NB4 (cell line): Measurements from ENCODE around the gene ANO10.
"Not testable (repeated sequence)": the region's sequence is repeated elsewhere in the genome, so short reads cannot be mapped to it uniquely, and the experiment has no call there.

Experiments
- DNase-seq: peaks from one replicate; pipeline ENCODE4 v3.0.0; 2010; ENCODE audit warnings: low read depth
- H3K4me3 ChIP-seq: one replicate; pipeline ENCODE4 v1.5.1; 2011; ENCODE audit warnings: mild to moderate bottlenecking, low read depth, low read length, moderate library complexity
- MYC ChIP-seq: IDR thresholded peaks from 2 replicates; pipeline ENCODE4 v1.6.1; 2011; ENCODE audit warnings: low read depth, low read length
- POLR2A ChIP-seq: IDR thresholded peaks from 2 replicates; pipeline ENCODE4 v1.6.1; 2011; ENCODE audit warnings: mild to moderate bottlenecking; ENCODE audit not compliant: insufficient read length; ENCODE audit errors: extremely low read depth
- TF ChIP-seq, protein P1 (sequence below): IDR thresholded peaks from one replicate; pipeline ENCODE4 v1.5.1; 2012; ENCODE audit warnings: low read depth, low read length
- TF ChIP-seq, protein P2 (sequence below): IDR thresholded peaks from 2 replicates; pipeline ENCODE4 v1.6.1; 2011; ENCODE audit warnings: low read depth, low read length

ANO10 gene

DNA sequence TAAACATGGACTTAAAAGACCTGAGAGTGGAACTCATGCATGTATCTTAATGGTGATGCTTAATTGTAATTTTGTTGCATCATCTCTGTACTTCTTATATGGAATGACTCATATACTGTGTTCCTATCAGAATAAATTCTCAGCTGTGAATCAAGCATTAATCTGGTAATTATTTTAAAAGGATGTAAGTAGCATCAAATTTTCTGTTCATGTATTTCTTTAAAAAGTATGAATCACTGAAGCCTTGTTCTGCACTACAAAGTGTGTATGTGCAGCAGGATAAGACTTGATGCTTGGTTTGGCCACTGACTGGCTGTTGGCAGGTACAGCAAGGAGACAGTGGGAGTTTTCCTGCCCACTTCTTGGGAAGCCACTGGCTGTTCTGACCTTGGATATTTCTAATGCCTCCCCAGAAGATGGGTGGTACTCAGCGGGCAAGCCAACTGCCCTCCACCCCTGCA, 123.9 kb downstream of the ANO10 start:
- H3K4me3 ChIP-seq, result no peak overlapping the region
- TF ChIP-seq POLR2A, result no peak
- TF ChIP-seq, protein P1, sequence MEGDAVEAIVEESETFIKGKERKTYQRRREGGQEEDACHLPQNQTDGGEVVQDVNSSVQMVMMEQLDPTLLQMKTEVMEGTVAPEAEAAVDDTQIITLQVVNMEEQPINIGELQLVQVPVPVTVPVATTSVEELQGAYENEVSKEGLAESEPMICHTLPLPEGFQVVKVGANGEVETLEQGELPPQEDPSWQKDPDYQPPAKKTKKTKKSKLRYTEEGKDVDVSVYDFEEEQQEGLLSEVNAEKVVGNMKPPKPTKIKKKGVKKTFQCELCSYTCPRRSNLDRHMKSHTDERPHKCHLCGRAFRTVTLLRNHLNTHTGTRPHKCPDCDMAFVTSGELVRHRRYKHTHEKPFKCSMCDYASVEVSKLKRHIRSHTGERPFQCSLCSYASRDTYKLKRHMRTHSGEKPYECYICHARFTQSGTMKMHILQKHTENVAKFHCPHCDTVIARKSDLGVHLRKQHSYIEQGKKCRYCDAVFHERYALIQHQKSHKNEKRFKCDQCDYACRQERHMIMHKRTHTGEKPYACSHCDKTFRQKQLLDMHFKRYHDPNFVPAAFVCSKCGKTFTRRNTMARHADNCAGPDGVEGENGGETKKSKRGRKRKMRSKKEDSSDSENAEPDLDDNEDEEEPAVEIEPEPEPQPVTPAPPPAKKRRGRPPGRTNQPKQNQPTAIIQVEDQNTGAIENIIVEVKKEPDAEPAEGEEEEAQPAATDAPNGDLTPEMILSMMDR, result no peak
- TF ChIP-seq, protein P2, sequence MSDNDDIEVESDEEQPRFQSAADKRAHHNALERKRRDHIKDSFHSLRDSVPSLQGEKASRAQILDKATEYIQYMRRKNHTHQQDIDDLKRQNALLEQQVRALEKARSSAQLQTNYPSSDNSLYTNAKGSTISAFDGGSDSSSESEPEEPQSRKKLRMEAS, result no peak
- DNase-seq, result no peak

DNA sequence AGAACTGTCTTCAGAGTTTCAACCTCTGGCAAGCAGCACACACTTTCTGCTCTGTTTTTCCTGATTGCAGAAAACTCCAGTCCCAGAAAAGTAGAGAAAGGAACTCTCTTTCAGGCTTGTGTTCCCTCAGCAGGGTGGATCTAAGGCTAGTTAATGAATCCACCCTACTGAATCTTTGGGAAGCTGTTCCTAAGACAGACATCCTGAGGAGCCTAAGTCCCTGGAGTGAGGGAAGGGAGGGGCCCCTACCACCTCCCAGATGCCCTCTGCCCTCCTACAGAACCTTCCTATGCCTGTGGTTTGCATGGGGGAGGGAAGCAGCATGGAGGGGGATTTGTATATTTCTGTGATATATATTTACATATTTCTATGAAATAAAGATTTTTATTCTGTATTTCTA, 124.4 kb downstream of the ANO10 start:
- DNase-seq, result no peak
- TF ChIP-seq, protein P2, result no peak
- TF ChIP-seq, protein P1, result no peak
- TF ChIP-seq POLR2A, result no peak
- no peak for TF ChIP-seq MYC
- no peak overlapping the region for H3K4me3 ChIP-seq

DNA sequence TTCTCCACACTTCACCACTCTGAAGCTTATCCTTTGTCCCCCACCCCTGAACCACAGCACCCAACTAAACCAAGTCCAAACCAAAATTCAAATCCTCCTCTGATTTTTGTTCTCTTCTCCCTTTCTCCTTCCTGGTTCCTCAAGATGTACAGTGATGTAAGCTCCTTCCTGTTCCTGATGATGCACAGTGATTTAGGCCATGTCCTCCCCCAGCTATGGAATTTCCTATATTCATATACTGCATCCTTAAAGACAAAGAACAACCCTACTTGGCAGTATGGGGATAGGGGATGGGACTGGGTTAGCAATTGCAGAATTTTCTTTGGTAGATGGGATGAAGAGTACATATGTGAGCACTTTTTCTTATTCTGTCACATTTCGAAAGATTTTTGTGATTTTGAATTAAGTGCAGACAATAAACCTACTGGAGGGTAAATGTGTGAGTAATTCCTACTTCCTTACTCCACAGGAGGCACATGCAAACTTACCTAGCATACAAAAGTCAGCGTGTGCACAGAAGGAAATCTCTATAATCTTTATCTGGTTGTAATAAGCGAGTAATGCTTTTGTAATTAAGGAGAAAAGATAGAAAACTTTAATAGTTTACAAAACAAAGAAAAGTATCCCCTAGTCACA, 125.0 kb downstream of the ANO10 start:
- no peak overlapping the region for H3K4me3 ChIP-seq
- TF ChIP-seq MYC (no peak), POLR2A (no peak)
- TF ChIP-seq, protein P1, result no peak
- TF ChIP-seq, protein P2, result no peak
- DNase-seq, result no peak

DNA sequence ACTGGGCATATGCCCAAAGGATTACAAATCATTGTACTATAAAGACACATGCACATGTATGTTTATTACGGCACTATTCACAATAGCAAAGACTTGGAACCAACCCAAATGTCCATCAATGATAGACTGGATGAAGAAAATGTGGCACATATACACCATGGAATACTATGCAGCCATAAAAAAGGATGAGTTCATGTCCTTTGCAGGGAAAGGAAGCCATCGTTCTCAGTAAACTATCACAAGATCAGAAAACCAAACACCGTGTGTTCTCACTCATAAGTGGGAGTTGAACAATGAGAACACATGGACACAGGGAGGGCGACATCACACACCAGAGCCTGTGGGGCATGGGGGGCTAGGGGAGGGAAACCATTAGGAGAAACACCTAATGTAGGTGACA, 128.9 kb downstream of the ANO10 start:
- H3K4me3 ChIP-seq, DNase-seq: not testable (repeated sequence)

DNA sequence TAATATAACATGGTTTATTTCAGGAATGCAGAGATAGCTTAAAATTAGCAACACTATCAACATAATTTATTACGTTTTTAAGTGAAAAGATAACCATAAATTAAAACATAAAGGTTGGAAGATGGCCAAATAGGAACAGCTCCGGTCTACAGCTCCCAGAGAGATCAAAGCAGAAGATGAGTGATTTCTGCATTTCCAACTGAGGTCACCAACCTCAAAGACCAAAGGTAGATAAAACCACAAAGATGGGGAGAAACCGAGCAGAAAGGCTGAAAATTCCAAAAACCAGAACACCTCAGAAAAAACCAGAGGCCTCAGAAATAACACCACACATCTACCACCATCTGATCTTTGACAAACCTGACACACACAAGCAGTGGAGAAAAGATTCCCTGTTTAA, 130.0 kb downstream of the ANO10 start:
- not testable (repeated sequence) for H3K4me3 ChIP-seq, DNase-seq

DNA sequence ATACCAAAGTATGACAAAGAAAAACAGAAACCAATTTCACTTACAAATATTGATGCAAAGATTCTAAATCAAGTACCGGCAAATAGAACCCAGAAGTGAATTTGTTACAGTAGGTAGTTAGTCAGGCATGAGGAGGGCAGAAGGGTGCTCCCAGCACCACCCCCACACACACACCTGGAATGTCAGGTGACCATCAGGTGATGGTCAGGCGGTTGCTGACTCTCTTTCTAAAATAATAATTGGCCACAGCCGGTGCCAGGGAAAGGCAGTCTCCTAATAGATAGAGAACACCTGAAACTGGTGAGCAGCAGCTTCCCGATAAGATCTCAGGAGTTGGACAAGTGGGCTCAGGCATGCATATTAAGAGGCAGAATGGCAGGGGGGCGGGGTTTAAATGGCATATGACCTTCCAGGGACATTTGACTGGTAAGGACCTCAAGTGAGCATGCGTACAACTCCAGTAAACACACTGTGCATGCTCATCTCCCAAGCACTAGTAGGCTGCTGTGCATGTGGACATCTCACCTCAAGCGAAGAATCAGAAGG, 131.1 kb downstream of the ANO10 start:
- no peak for DNase-seq
- H3K4me3 ChIP-seq, result no peak overlapping the region
- TF ChIP-seq, protein P1, result no peak
- TF ChIP-seq MYC (no peak), POLR2A (no peak)
- TF ChIP-seq, protein P2, result no peak

DNA sequence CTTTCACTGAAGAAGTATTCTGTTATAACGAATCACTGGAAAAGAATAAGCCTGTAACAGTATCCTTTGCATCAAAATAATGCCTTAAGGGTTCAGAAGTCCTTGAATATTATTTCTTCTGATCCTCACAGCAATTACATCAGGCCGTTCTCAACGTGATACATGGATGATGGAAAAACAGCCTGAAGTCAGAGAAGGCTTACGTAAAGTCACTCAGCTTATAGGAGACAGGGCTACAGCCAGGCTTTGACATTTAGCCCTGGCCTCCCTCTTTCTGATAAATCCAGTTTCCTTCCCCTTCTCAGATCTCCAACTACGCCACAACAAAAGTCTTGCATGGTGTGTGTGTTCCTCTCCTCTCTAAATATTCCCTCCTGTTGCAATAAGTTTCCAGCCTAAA, 131.9 kb downstream of the ANO10 start:
- TF ChIP-seq MYC (no peak), POLR2A (no peak)
- TF ChIP-seq, protein P2, result no peak
- H3K4me3 ChIP-seq, result no peak overlapping the region
- DNase-seq, result no peak
